ACC112 (cell line): ENCODE measurements around the gene GAB3.
A peak's percentile ranks its signal among the peaks of the same experiment; 100 is the strongest.

ENCODE experiments used
- H2AFZ ChIP-seq: fragments of 200-600 bp; sonication (generic); one replicate; pipeline ENCODE4 v1.6.0; 2017; ENCODE audit warnings: antibody characterized with exemption, low read length; ENCODE audit not compliant: unreplicated experiment
- H3K27ac ChIP-seq: fragments of 200-600 bp; sonication (generic); 2 replicates; pipeline ENCODE4 v1.5.1; 2014; ENCODE audit warnings: low read depth, mild to moderate bottlenecking, antibody characterized with exemption, low read length, moderate library complexity
- H3K27me3 ChIP-seq: fragments of 200-600 bp; sonication (generic); 2 replicates; pipeline ENCODE4 v1.6.1; 2014; ENCODE audit warnings: mild to moderate bottlenecking, antibody characterized with exemption, low read length, moderate library complexity, mixed read lengths; ENCODE audit not compliant: insufficient read depth
- H3K36me3 ChIP-seq: fragments of 200-600 bp; sonication (generic); 2 replicates; pipeline ENCODE4 v1.6.1; 2016; ENCODE audit warnings: mild to moderate bottlenecking, antibody characterized with exemption, low read length, moderate library complexity, mixed read lengths; ENCODE audit not compliant: insufficient read depth
- H3K4me1 ChIP-seq: fragments of 200-600 bp; sonication (generic); one replicate; pipeline ENCODE4 v1.6.1; 2016; ENCODE audit warnings: low read length, mixed read lengths; ENCODE audit not compliant: insufficient read depth, unreplicated experiment, control insufficient read depth
- H3K4me3 ChIP-seq: fragments of 200-600 bp; sonication (generic); 2 replicates; pipeline ENCODE4 v1.5.1; 2014; ENCODE audit warnings: mild to moderate bottlenecking, low read depth, low read length
- H3K79me2 ChIP-seq: fragments of 200-600 bp; sonication (generic); one replicate; pipeline ENCODE4 v1.6.0; 2016; ENCODE audit warnings: low read length; ENCODE audit not compliant: control insufficient read depth, unreplicated experiment, insufficient read depth

Gene GAB3

DNA sequence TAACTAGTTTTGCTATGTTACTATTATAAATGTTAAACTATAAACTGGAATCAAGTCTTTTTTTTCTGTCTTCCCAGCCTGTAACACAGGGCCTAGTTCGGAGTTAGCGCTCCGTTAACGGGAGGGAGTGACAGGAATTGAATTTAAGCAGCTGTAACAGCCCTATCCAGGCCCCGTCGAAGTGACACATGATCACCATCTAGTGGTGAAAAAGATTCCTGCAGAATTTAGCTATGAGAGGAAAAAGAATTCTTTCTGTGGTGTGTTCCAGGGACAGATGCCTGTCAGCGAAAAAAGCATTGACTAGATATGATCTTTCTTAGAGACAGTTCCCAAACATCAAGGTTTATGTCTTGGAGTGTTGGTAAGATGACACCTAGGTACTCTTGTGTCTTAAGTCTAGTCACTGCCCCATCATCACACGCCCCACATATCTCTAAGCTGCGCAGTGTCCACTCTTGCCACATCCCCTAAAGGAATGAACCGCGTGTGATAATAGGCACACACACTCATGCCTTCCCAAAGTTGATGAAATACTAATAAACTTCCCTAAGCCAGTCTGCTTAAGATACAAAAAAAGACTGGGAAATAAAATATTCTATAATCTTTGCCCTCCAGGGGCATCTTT lies 2.1 kb downstream of the GAB3 start:
- Histone ChIP-seq H3K36me3 (no peaks in the 10 kb centered on the region), H3K27ac (peak overlapping the region; percentile 29), H3K4me1 (peaks cover 11% of the 10 kb centered on the region), H2AFZ (no peak overlapping the region), H3K27me3 (no peaks in the 10 kb centered on the region), H3K79me2 (peaks cover 4% of the 10 kb centered on the region), H3K4me3 (no peak overlapping the region)

- Histone ChIP-seq H3K4me3 (no peak overlapping the region), H3K27ac (no peak overlapping the region), H2AFZ (no peak overlapping the region), H3K79me2 (no peaks in the 10 kb centered on the region), H3K27me3 (no peaks in the 10 kb centered on the region), H3K4me1 (peaks cover 9% of the 10 kb centered on the region), H3K36me3 (no peaks in the 10 kb centered on the region)
Measured at GRCh38 chrX:154742613-154743012, 8.3 kb downstream of the GAB3 start.

DNA sequence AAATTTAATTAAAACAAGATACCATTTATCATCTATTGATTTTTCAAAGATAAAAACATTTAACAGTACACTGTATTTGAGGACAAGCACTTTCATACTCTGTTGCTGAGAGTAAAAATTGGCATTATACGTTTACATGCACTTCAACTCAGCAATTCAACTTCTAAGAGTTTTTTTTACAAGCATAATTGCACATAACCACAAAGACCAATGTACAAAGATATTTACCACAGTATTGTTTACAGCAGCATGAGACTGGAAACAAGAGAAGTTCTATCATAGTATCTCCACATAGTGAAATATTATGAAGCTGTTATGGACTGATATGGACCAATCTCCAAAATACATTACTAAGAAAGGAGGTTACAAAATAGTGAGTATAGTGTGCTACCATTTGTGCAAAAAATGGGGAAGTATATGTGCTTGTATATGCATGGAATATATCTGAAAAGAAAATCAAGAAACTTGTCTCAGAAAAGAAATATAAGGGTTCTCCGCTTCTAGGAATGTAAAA lies 10.9 kb downstream of the GAB3 start:
- peaks cover 4% of the 10 kb centered on the region for H3K79me2 ChIP-seq
- no peak overlapping the region for H3K27ac ChIP-seq
- peaks cover 33% of the 10 kb centered on the region for H3K4me1 ChIP-seq

GRCh38 chrX:154738011-154738738 lies 12.7 kb downstream of the GAB3 start:
- no peak overlapping the region for H2AFZ ChIP-seq
- H3K79me2 ChIP-seq, result peaks cover 4% of the 10 kb centered on the region
- H3K27me3 ChIP-seq, result no peaks in the 10 kb centered on the region
- H3K4me1 ChIP-seq, result peaks cover 50% of the 10 kb centered on the region
- peak overlapping the region; percentile 2; the same call in 1 of the 2 replicates for H3K4me3 ChIP-seq
- H3K27ac ChIP-seq, result peak overlapping the region; percentile 99
- H3K36me3 ChIP-seq, result no peaks in the 10 kb centered on the region

More for the DNA sequence above, 10.9 kb downstream of the GAB3 start:
- Histone ChIP-seq H3K27me3 (no peaks in the 10 kb centered on the region), H3K4me3 (no peak overlapping the region), H3K36me3 (no peaks in the 10 kb centered on the region), H2AFZ (no peak overlapping the region)

DNA sequence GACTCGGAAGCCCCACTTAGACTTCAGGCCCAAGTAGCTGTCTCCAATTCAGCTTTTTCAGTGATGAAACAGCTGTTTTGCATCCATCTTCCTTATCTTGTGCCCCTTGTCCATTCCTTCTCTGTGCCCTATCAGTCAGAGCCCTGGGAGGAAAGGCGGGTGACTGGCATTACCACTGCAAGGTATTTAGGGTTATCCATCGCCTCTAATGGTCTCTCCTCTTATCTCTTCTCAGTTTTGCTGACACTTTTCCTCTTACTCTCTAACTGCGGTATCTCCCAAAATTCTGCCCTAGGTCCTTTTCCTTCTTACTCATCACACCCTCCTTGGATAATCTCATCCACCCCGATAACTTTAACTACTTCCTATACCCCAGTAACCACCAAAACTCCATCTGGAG lies 13.7 kb downstream of the GAB3 start:
- Histone ChIP-seq H3K27me3 (no peaks in the 10 kb centered on the region), H3K27ac (peak overlapping the region; percentile 99), H2AFZ (no peak overlapping the region), H3K4me3 (no peak overlapping the region), H3K36me3 (no peaks in the 10 kb centered on the region), H3K4me1 (peaks cover 60% of the 10 kb centered on the region), H3K79me2 (peaks cover 4% of the 10 kb centered on the region)

DNA sequence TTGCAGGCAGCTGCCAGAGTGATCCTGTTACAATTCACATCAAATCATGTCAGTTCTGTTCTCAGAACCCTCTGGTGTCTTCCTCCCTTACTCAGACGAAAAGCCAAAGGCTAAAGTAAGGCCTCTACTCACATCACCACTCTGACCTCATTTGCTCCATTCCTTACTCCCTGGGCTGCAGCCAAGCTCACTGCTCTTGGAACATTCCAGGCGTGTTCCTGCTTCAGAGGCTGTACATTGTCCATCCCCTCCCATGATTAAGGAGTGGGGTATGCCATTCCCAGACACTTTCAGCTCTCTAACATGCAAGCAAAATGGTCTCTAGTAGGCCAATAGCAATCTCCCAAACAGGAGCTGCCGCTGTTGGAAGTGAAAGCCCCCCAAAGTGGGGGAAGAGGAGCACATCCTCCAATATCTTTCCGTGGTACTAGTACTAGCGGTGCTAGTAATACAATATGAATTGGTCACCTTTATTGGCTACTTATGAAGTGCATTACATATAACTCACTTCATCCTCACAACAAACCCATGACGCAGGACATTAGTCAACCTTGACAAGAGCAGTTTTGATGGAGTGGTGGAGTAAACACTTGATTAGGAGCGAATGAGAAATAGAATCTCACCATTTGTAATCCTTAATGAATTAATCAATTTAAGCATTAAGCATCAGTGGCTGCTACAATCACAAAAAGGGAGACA lies 15.0 kb downstream of the GAB3 start:
- H3K4me1 ChIP-seq, result peaks cover 73% of the 10 kb centered on the region
- H3K4me3 ChIP-seq, result peak overlapping the region; percentile 29; the same call in 1 of the 2 replicates
- peaks cover 9% of the 10 kb centered on the region for H3K79me2 ChIP-seq
- no peaks in the 10 kb centered on the region for H3K36me3 ChIP-seq
- H3K27ac ChIP-seq, result peak overlapping the region; percentile 99
- H2AFZ ChIP-seq, result no peak overlapping the region
- H3K27me3 ChIP-seq, result no peaks in the 10 kb centered on the region

DNA sequence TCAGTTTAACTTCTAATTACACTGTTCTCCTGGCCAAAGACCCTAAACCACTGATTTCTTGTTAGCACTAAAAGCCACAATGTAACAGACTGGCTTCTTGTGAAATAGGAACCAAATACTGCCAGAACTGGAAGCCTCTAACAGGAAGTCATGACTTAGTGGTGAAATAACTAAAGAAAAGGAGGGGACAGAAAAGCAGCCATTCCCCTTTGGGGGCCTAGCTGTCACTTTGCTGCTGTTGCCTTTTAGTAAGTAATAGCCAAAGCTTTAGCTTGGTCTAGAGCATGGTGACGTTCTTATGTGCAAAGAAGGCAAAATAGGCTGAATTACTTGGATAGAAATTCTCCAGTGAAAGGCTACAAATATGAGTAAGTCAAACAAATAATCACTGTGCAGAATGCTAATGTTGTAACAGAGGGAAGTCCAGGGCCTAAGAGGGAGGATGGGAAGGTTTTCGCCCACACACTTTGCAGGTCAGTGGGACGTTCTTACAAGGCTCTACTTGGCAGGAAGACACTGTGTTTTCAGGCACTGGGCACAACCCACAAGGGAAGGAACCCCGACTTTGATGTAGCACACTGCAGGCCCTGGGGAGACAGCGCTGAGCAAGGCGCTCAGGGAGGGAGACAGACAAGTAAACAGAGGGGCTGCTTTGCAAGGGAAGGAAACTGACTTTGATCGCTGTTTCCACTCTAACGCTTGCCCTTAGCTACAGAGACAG lies 16.7 kb downstream of the GAB3 start:
- peaks cover 9% of the 10 kb centered on the region for H3K79me2 ChIP-seq

GRCh38 chrX:154733066-154733425 lies 17.8 kb downstream of the GAB3 start:
- peaks cover 93% of the 10 kb centered on the region for H3K4me1 ChIP-seq
- H3K27me3 ChIP-seq, result no peaks in the 10 kb centered on the region
- H2AFZ ChIP-seq, result no peak overlapping the region
- H3K4me3 ChIP-seq, result peak overlapping the region; percentile 42
- H3K79me2 ChIP-seq, result peaks cover 12% of the 10 kb centered on the region
- no peaks in the 10 kb centered on the region for H3K36me3 ChIP-seq
- H3K27ac ChIP-seq, result peak overlapping the region; percentile 99

More for the DNA sequence above, 16.7 kb downstream of the GAB3 start:
- no peaks in the 10 kb centered on the region for H3K27me3 ChIP-seq
- peaks cover 89% of the 10 kb centered on the region for H3K4me1 ChIP-seq
- H3K36me3 ChIP-seq, result no peaks in the 10 kb centered on the region
- no peak overlapping the region for H2AFZ ChIP-seq
- H3K4me3 ChIP-seq, result peak overlapping the region; percentile 42
- H3K27ac ChIP-seq, result peak overlapping the region; percentile 99

DNA sequence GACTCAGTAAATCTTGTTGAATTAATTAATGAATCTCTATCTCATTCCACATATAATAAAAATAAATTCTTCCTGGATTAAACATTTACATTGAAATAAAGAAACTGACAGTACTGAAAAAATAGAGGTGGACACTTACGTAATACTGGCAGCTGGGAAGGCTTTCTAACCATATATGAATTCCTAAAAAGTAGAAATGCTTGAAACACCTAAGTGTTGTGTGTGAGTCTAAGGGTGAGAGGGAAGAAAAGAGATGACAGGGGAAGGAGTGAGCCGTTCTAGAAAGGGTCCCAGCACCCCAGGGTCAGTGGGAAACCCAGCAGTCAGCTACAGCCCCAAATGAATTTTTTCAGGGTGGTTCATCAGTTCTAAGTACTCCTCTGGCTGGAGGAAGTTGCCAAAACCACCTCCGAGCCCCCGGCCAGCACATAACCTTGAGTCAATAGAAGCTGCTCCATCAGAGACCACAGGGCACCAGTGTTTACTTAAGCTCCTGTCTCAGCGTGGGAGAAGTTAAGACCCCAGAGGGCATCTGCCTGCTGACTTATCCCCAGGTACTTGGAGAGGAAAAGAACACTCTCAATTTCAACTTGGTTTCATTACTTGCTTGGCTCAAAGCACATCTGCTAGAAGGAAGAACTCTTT lies 18.3 kb downstream of the GAB3 start:
- Histone ChIP-seq H3K79me2 (peaks cover 12% of the 10 kb centered on the region), H3K4me1 (peaks cover 96% of the 10 kb centered on the region), H3K27ac (peak overlapping the region; percentile 99), H3K27me3 (no peaks in the 10 kb centered on the region), H3K4me3 (peak overlapping the region; percentile 42), H3K36me3 (no peaks in the 10 kb centered on the region), H2AFZ (no peak overlapping the region)

- Histone ChIP-seq H3K27me3 (no peaks in the 10 kb centered on the region), H2AFZ (no peak overlapping the region), H3K4me3 (peak overlapping the region; percentile 15; the same call in 1 of the 2 replicates), H3K79me2 (peaks cover 8% of the 10 kb centered on the region), H3K36me3 (no peaks in the 10 kb centered on the region), H3K27ac (peak overlapping the region; percentile 99), H3K4me1 (peaks cover 96% of the 10 kb centered on the region)
Measured at GRCh38 chrX:154731881-154732280, 19.0 kb downstream of the GAB3 start.
